Effector memory CD8-positive, alpha-beta T cell (primary cell): Measurements from ENCODE around the gene DDI2.
A peak's percentile ranks its signal among the peaks of the same experiment; 100 is the strongest.

Experiments used
- ATAC-seq: fragments of 150-1000 bp; cut with Tn5 transposase; replicated peaks from 2 replicates; pipeline ENCODE4 v1.10.0; 2021; ENCODE audit warnings: mild to moderate bottlenecking, moderate library complexity
- DNase-seq, 3 experiments: peaks; one replicate each; pipeline ENCODE4 v3.0.0; 2021
- H3K27ac Mint-ChIP-seq, 2 donors: one replicate each; pipeline ENCODE4 v1.8.0; 2022; ENCODE audit warnings: mild to moderate bottlenecking in 2 of 2, mixed read lengths in 2 of 2, moderate library complexity in 2 of 2
- H3K27me3 Mint-ChIP-seq, 2 donors: one replicate each; pipeline ENCODE4 v1.8.0; 2022; ENCODE audit warnings: mixed read lengths in 2 of 2
- H3K36me3 Mint-ChIP-seq: one replicate; pipeline ENCODE4 v1.8.0; 2022; ENCODE audit warnings: mild to moderate bottlenecking, moderate library complexity, mixed read lengths; ENCODE audit not compliant: insufficient read depth
- H3K4me1 Mint-ChIP-seq, 2 donors: one replicate each; pipeline ENCODE4 v1.8.0; 2022; ENCODE audit warnings: low read depth in 2 of 2, mixed read lengths in 2 of 2
- H3K4me3 Mint-ChIP-seq, 2 donors: one replicate each; pipeline ENCODE4 v1.8.0; 2022; ENCODE audit warnings: mild to moderate bottlenecking in 2 of 2, mixed read lengths in 2 of 2, moderate library complexity in 2 of 2
- H3K9me3 Mint-ChIP-seq, 2 donors: one replicate each; pipeline ENCODE4 v1.8.0; 2022; ENCODE audit warnings: mixed read lengths in 2 of 2

The DDI2 gene

DNA sequence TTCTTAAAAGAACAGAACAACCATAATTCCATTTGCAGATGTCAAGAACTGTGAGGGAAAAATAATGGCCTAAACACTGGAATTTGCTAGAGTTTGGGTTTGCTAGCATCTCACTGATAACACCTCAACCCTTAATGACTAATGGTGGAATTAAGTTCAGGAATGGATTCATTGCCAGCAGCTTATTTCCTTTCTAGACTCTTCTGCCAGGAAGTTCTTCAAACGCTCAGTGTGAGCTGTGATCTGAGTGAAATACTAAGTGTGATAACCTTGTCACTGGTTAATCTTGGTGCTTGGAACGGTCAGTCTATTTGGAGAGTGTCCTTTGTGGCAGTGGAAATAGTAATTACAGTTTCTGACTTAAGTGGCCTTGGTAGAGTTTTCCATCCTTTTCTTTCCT lies 45.2 kb downstream of the DDI2 start:
- no peak overlapping the region for H3K27ac Mint-ChIP-seq
- ATAC-seq: no peak
- no peak overlapping the region for H3K4me3 Mint-ChIP-seq
- no peaks in the 10 kb centered on the region for H3K9me3 Mint-ChIP-seq
- peaks cover 0 to 3% of the 10 kb centered on the region in 2 donors for H3K4me1 Mint-ChIP-seq
- no peaks in the 10 kb centered on the region for H3K27me3 Mint-ChIP-seq
- H3K36me3 Mint-ChIP-seq: peaks cover 26% of the 10 kb centered on the region
- no peak for DNase-seq

- H3K27ac Mint-ChIP-seq: no peak overlapping the region
- H3K36me3 Mint-ChIP-seq: peaks cover 22% of the 10 kb centered on the region
- no peaks in the 10 kb centered on the region for H3K27me3 Mint-ChIP-seq
- H3K4me3 Mint-ChIP-seq: no peak overlapping the region
- ATAC-seq: no peak
- no peaks in the 10 kb centered on the region for H3K9me3 Mint-ChIP-seq
- no peak for DNase-seq
- peaks cover 0 to 3% of the 10 kb centered on the region in 2 donors for H3K4me1 Mint-ChIP-seq
These were observed 46.7 kb downstream of the DDI2 start for GRCh38 chr1:15663925-15664324.

GRCh38 chr1:15667362-15667761 lies 50.1 kb downstream of the DDI2 start:
- ATAC-seq (no peak), DNase-seq (no peak)
- Mint-ChIP-seq H3K4me3 (no peak overlapping the region), H3K36me3 (no peaks in the 10 kb centered on the region), H3K9me3 (no peaks in the 10 kb centered on the region), H3K27me3 (no peaks in the 10 kb centered on the region), H3K27ac (no peak overlapping the region), H3K4me1 (peaks cover 0 to 3% of the 10 kb centered on the region in 2 donors)

GRCh38 chr1:15668089-15668754 lies 51.0 kb downstream of the DDI2 start:
- no peak overlapping the region for H3K27ac Mint-ChIP-seq
- no peak for DNase-seq
- no peak overlapping the region for H3K4me3 Mint-ChIP-seq
- no peaks in the 10 kb centered on the region for H3K9me3 Mint-ChIP-seq
- no peaks in the 10 kb centered on the region for H3K27me3 Mint-ChIP-seq
- no peaks in the 10 kb centered on the region for H3K36me3 Mint-ChIP-seq
- ATAC-seq: no peak
- H3K4me1 Mint-ChIP-seq: peaks cover 0 to 3% of the 10 kb centered on the region in 2 donors

- H3K4me1 Mint-ChIP-seq: peaks cover 0 to 3% of the 10 kb centered on the region in 2 donors
- ATAC-seq (no peak), DNase-seq (no peak)
- H3K9me3 Mint-ChIP-seq: no peaks in the 10 kb centered on the region
- H3K4me3 Mint-ChIP-seq: no peak overlapping the region
- no peaks in the 10 kb centered on the region for H3K27me3 Mint-ChIP-seq
- H3K36me3 Mint-ChIP-seq: no peaks in the 10 kb centered on the region
- peak overlapping the region in 1 of 2 donors; percentile 46 for H3K27ac Mint-ChIP-seq
These were observed 51.8 kb downstream of the DDI2 start for GRCh38 chr1:15669074-15669473.

DNA sequence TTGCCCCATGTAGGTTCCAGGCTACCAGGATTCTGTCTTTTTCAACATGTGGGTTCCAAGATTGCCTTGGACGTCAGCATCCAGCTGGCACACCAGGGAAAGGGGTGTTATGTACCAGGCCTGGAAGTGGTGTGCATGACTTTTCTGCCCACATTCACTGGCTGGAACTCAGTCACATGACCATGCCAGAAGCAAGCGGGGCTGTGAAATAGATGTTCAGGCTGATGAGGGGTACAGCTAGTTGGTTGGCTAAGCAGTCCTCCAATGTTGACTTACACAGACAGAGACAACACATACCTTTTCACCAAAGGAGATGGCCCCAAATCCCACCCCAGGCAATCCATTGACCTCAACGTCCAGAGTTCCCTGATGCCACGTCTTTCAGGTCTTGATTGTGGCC lies 52.6 kb downstream of the DDI2 start:
- H3K4me3 Mint-ChIP-seq: no peak overlapping the region
- no peak overlapping the region for H3K27ac Mint-ChIP-seq
- no peaks in the 10 kb centered on the region for H3K36me3 Mint-ChIP-seq
- DNase-seq (no peak), ATAC-seq (no peak)
- H3K9me3 Mint-ChIP-seq: no peaks in the 10 kb centered on the region
- no peaks in the 10 kb centered on the region for H3K27me3 Mint-ChIP-seq
- peaks cover 0 to 3% of the 10 kb centered on the region in 2 donors for H3K4me1 Mint-ChIP-seq

- ATAC-seq: no peak
- Mint-ChIP-seq H3K27ac (no peak overlapping the region), H3K4me3 (no peak overlapping the region), H3K27me3 (no peaks in the 10 kb centered on the region), H3K9me3 (no peaks in the 10 kb centered on the region), H3K36me3 (no peaks in the 10 kb centered on the region), H3K4me1 (peaks cover 0 to 1% of the 10 kb centered on the region in 2 donors)
- no peak for DNase-seq
These were observed 54.2 kb downstream of the DDI2 start for GRCh38 chr1:15671430-15671829.

DNA sequence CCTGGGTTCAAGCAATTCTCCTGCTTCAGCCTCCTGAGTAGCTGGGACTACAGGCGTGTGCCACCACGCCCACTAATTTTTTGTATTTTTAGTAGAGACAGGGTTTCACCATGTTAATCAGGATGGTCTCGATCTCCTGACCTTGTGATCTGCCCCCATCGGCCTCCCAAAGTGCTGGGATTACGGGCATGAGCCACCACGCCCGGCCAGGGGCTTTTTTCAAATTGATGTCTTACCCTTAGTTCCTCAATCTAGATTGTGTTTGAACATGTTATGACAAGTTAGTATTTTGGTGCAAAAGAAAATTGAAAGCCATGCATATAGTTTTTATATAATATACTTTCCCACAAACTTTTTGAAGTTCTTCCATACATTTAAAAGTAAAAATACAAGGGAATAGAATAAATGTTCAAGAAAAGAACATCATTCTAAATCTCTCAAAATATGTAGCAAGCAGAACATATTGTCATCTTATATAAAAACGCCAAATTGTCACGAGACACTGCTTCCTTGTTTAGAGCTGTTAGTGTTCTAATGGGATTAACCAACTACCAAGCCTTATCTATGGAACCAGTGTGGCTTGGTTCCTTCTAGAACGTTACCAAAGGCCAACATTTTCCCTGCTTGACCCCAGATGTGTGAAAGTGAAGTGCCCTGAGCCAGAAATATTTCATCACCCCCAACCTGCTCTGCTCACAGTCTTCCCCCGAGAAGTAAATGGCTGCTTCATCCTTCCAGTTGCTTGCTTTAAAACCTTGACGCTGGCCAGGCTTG lies 57.3 kb downstream of the DDI2 start:
- no peaks in the 10 kb centered on the region for H3K36me3 Mint-ChIP-seq
- H3K27ac Mint-ChIP-seq: no peak overlapping the region
- H3K4me1 Mint-ChIP-seq: no peaks in the 10 kb centered on the region
- no peaks in the 10 kb centered on the region for H3K27me3 Mint-ChIP-seq
- H3K4me3 Mint-ChIP-seq: no peak overlapping the region
- H3K9me3 Mint-ChIP-seq: no peaks in the 10 kb centered on the region
- DNase-seq (no peak), ATAC-seq (no peak)

DNA sequence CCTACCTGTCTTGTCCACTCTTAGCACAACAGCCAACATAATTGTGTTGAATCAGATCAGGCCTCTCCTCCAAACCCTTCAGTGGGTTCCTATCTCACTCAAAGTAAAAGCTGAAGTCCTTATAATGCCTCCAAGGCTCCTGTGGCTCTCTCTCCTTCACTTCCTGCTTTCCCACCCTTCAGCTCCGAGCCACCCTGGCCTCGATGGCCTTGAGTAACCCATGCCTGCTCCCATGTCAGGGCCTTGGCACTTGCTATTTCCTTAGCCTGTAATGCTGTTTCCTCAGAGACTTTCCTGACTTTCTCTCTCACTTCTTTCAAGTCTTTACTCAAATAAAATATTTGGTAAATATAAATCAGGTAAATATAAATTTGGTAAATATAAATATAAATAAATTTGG lies 58.8 kb downstream of the DDI2 start:
- Mint-ChIP-seq H3K27me3 (no peaks in the 10 kb centered on the region), H3K36me3 (no peaks in the 10 kb centered on the region), H3K27ac (no peak overlapping the region), H3K4me3 (no peak overlapping the region), H3K4me1 (no peaks in the 10 kb centered on the region), H3K9me3 (no peaks in the 10 kb centered on the region)
- ATAC-seq (no peak), DNase-seq (no peak)

- Mint-ChIP-seq H3K4me3 (no peak overlapping the region), H3K27me3 (no peaks in the 10 kb centered on the region), H3K27ac (no peak overlapping the region), H3K36me3 (no peaks in the 10 kb centered on the region), H3K9me3 (no peaks in the 10 kb centered on the region), H3K4me1 (no peaks in the 10 kb centered on the region)
- ATAC-seq: no peak
- no peak for DNase-seq
These were observed 59.7 kb downstream of the DDI2 start for GRCh38 chr1:15676688-15677661.

DNA sequence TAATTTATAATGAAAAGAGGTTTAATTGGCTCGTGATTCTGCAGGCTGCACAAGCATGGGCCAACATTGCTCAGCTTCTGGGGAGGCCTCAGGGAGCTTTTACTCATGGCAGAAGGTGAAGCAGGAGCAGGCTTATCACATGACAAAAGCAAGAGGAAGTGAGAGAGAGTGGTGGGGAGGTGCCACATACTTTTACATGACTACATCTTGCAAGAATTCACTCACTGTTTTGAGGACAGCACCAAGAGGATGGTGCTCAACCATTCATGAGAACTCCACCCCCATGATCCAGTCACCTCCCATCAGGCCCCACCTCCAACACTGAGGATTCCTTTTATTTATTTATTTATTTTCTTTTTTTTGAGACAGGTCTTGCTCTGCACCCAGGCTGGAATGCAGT lies 61.3 kb downstream of the DDI2 start:
- peaks cover 0 to 2% of the 10 kb centered on the region in 2 donors for H3K4me1 Mint-ChIP-seq
- DNase-seq (no peak), ATAC-seq (no peak)
- H3K9me3 Mint-ChIP-seq: no peaks in the 10 kb centered on the region
- H3K36me3 Mint-ChIP-seq: peaks cover 11% of the 10 kb centered on the region
- no peaks in the 10 kb centered on the region for H3K27me3 Mint-ChIP-seq
- H3K27ac Mint-ChIP-seq: no peak overlapping the region
- no peak overlapping the region for H3K4me3 Mint-ChIP-seq

- no peak overlapping the region for H3K4me3 Mint-ChIP-seq
- ATAC-seq (no peak), DNase-seq (no peak)
- H3K9me3 Mint-ChIP-seq: no peaks in the 10 kb centered on the region
- no peaks in the 10 kb centered on the region for H3K27me3 Mint-ChIP-seq
- no peak overlapping the region for H3K27ac Mint-ChIP-seq
- H3K4me1 Mint-ChIP-seq: peaks cover 2 to 5% of the 10 kb centered on the region in 2 donors
- peaks cover 18% of the 10 kb centered on the region for H3K36me3 Mint-ChIP-seq
These were observed 62.9 kb downstream of the DDI2 start for GRCh38 chr1:15680131-15680530.

DNA sequence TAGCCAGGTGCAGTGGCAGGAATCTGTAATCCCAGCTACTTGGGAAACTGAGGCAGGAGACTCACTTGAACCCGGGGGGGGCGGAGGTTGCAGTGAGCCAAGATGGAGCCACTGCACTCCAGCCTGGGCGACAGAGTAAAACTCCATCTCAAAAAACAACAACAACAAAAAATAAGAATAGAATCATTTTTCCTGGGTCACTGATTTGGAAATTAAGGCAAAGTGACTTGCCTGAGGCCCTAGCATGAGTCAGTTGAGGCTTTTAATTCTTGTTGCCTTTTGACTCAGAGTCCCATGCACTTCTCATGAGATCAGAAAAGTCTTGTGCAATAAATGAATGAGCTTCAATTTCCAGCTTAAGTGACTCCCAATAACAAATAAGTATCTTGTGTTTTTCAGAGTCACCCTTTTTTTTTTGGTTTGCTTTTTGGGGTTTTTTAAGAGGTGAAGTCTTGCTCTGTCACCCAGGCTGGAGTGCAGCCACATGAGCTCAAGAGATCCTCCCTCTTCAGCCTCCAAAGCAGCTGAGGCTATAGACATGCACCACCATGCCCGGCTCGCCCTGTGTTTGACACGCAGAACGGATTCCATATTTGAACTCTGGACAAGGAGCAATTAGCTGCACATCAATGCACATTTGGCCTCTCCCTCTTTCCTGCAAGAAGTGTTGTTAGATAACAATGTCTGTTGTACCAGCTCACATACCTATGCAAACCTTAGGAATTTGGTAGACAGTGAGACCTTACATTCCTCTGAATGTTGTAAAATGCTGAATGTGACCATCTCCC lies 63.5 kb downstream of the DDI2 start:
- H3K4me3 Mint-ChIP-seq: no peak overlapping the region
- no peaks in the 10 kb centered on the region for H3K9me3 Mint-ChIP-seq
- peak overlapping the region in 1 of 2 donors; percentile 56 for H3K27ac Mint-ChIP-seq
- H3K36me3 Mint-ChIP-seq: peaks cover 18% of the 10 kb centered on the region
- H3K4me1 Mint-ChIP-seq: peaks cover 8% of the 10 kb centered on the region in 2 donors
- no peak for ATAC-seq
- no peaks in the 10 kb centered on the region for H3K27me3 Mint-ChIP-seq
- no peak for DNase-seq
